ENCODE results near the gene LPP. TPM values are rescaled to one million over a fixed set of nuclear protein-coding genes. Genes with fewer than 3 reads are reported as not detected.

Gene LPP
- polyA plus RNA-seq, 1 donor (not counting 4 experiments of a cell fraction or from before 2014, with no cell fraction given): 16.0 TPM

- no peak overlapping the region for H3K4me3 ChIP-seq (ENCODE audit: control insufficient read depth in 2 of 3, extremely low read depth in 1 of 3, insufficient read depth in 2 of 3, low read depth in 1 of 3, low read length in 3 of 3)
- no peak overlapping the region for H3K9ac ChIP-seq (ENCODE audit: control insufficient read depth, extremely low read depth, insufficient read depth, low read length)
- FAIRE-seq (no peak), DNase-seq (ENCODE audit: low read depth, low spot score) (no peak)
- no peak overlapping the region for H3K4me2 ChIP-seq (ENCODE audit: control insufficient read depth, extremely low read depth, insufficient read depth, low read depth, low read length)
- dilution Hi-C loops (cut with MboI; ENCODE audit: extremely low pct_ligation_motif_present, low sequenced_read_pairs): no loop called here
- peaks cover 13% of the 10 kb centered on the region for H3K79me2 ChIP-seq (ENCODE audit: control insufficient read depth, insufficient read depth, low read length)
- H3K4me1 ChIP-seq (ENCODE audit: control insufficient read depth, extremely low read depth, insufficient read depth, low read length): peaks cover 18% of the 10 kb centered on the region
- TF ChIP-seq EZH2 (IDR thresholded peaks at IDR 0.05; ENCODE audit: low read length): no peak
- no peak for TF ChIP-seq CTCF (optimal IDR thresholded peaks at IDR 0.05 in 1 of 3, IDR thresholded peaks at IDR 0.05 in 1 of 3, conservative IDR thresholded peaks at IDR 0.05 in 1 of 3; ENCODE audit: extremely low read depth in 1 of 3, insufficient read depth in 2 of 3, low read length in 3 of 3)
- H3K9me3 ChIP-seq (ENCODE audit: control insufficient read depth, low read depth, low read length): no peaks in the 10 kb centered on the region
- no peak overlapping the region for H3K27ac ChIP-seq (ENCODE audit: control insufficient read depth, insufficient read depth, low read length)
- peaks cover 0 to 5% of the 10 kb centered on the region in 2 experiments for H3K36me3 ChIP-seq (ENCODE audit: control insufficient read depth in 2 of 2, extremely low read depth in 1 of 2, insufficient read depth in 2 of 2, low read length in 2 of 2)
- H2AFZ ChIP-seq (ENCODE audit: control insufficient read depth, low read length): no peak overlapping the region
- H3K27me3 ChIP-seq (ENCODE audit: control insufficient read depth, extremely low read depth, insufficient read depth, low read length): no peaks in the 10 kb centered on the region
- H4K20me1 ChIP-seq (ENCODE audit: control insufficient read depth, extremely low read depth, insufficient read depth, low read length): no peaks in the 10 kb centered on the region
- H3K9me1 ChIP-seq (ENCODE audit: control insufficient read depth, extremely low read depth, insufficient read depth, low read length): no peaks in the 10 kb centered on the region
Observed at GRCh38 chr3:188287339-188287738, 133.4 kb downstream of the LPP start.

GRCh38 chr3:188287762-188288505 lies 134.0 kb downstream of the LPP start:
- FAIRE-seq (no peak), DNase-seq (ENCODE audit: low read depth, low spot score) (no peak)
- Histone ChIP-seq H3K27ac (ENCODE audit: control insufficient read depth, insufficient read depth, low read length) (no peak overlapping the region), H3K27me3 (ENCODE audit: control insufficient read depth, extremely low read depth, insufficient read depth, low read length) (no peaks in the 10 kb centered on the region), H2AFZ (ENCODE audit: control insufficient read depth, low read length) (no peak overlapping the region), H3K4me1 (ENCODE audit: control insufficient read depth, extremely low read depth, insufficient read depth, low read length) (peaks cover 15% of the 10 kb centered on the region), H4K20me1 (ENCODE audit: control insufficient read depth, extremely low read depth, insufficient read depth, low read length) (no peaks in the 10 kb centered on the region), H3K4me2 (ENCODE audit: control insufficient read depth, extremely low read depth, insufficient read depth, low read depth, low read length) (no peak overlapping the region), H3K36me3 (ENCODE audit: control insufficient read depth in 2 of 2, extremely low read depth in 1 of 2, insufficient read depth in 2 of 2, low read length in 2 of 2) (peaks cover 0 to 5% of the 10 kb centered on the region in 2 experiments), H3K79me2 (ENCODE audit: control insufficient read depth, insufficient read depth, low read length) (peaks cover 13% of the 10 kb centered on the region), H3K9ac (ENCODE audit: control insufficient read depth, extremely low read depth, insufficient read depth, low read length) (no peak overlapping the region), H3K9me1 (ENCODE audit: control insufficient read depth, extremely low read depth, insufficient read depth, low read length) (no peaks in the 10 kb centered on the region), H3K4me3 (ENCODE audit: control insufficient read depth in 2 of 3, extremely low read depth in 1 of 3, insufficient read depth in 2 of 3, low read depth in 1 of 3, low read length in 3 of 3) (no peak overlapping the region), H3K9me3 (ENCODE audit: control insufficient read depth, low read depth, low read length) (no peaks in the 10 kb centered on the region)
- dilution Hi-C loops (cut with MboI; ENCODE audit: extremely low pct_ligation_motif_present, low sequenced_read_pairs): no loop called here
- TF ChIP-seq CTCF (optimal IDR thresholded peaks at IDR 0.05 in 1 of 3, IDR thresholded peaks at IDR 0.05 in 1 of 3, conservative IDR thresholded peaks at IDR 0.05 in 1 of 3; ENCODE audit: extremely low read depth in 1 of 3, insufficient read depth in 2 of 3, low read length in 3 of 3) (no peak), EZH2 (IDR thresholded peaks at IDR 0.05; ENCODE audit: low read length) (no peak)

Data from keratinocyte (primary cell).